ENCODE measurements around the gene BLOC1S5.

GRCh38 chr6:7991536-7991935 is 72.7 kb downstream of the BLOC1S5 start:
- TF ChIP-seq CTCF (conservative IDR thresholded peaks at IDR 0.05; ENCODE audit: low read length) (no peak), EZH2phosphoT487 (IDR thresholded peaks at IDR 0.05; ENCODE audit: borderline replicate concordance, low read depth, low read length) (no peak)

Data from OCI-LY7 (cell line).